Suprapubic skin (tissue), 3 donors: ENCODE results near the gene TMEM250.

ENCODE experiments used
- POLR2A ChIP-seq, 2 donors: fragments of 450-650 bp; IDR thresholded peaks; one replicate each; pipeline ENCODE4 v1.6.1; 2017; ENCODE audit warnings: antibody characterized with exemption in 2 of 2, mild to moderate bottlenecking in 2 of 2, moderate library complexity in 2 of 2
- TF ChIP-seq, protein P1 (sequence below), 2 donors: fragments of 200-600 bp in 1 of 2; fragments of 450-650 bp in 1 of 2; sonication (generic) in 1 of 2; IDR thresholded peaks; one replicate each; pipeline ENCODE4 v1.5.1; 2016 to 2019; ENCODE audit warnings: antibody characterized with exemption in 2 of 2, mild to moderate bottlenecking in 1 of 2, moderate library complexity in 1 of 2

DNA sequence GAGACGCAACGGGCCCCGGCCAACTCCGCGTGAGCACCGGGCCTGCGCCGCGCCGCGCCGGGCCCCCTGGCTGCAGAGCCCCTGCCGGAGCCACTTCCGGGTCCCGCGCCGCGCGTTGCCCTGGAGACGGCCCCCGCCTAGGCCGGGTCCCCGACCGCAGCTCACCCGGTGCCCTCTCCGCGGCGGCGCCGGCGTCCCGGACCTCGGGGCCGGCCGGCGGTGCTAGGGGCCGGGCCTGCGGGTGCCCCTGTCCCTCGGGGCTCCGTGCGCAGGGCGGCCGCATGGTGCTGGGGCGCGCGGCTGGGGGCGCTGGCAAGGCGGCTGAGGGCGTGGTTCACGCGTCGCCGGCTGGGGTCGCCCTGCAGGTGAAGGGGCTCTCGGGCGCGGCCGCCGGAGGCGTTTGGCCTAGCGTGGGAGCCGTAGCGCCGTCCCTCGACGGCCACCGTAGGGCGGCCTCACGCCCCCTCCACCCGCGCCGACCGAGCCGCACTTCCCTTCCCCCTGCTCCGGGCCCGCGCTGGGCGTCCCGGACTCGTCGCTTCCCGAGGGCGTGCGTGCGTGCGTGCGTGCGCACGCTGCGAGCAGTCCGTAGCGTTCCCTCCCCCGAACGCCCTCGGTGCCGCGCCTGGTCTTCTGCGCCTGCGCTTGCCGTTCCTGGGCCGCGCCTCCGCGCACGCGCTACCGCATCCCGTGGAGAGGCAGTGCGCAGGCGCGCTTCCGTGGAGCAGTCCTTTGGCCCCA is at the start of gene TMEM250:
- TF ChIP-seq, protein P1, sequence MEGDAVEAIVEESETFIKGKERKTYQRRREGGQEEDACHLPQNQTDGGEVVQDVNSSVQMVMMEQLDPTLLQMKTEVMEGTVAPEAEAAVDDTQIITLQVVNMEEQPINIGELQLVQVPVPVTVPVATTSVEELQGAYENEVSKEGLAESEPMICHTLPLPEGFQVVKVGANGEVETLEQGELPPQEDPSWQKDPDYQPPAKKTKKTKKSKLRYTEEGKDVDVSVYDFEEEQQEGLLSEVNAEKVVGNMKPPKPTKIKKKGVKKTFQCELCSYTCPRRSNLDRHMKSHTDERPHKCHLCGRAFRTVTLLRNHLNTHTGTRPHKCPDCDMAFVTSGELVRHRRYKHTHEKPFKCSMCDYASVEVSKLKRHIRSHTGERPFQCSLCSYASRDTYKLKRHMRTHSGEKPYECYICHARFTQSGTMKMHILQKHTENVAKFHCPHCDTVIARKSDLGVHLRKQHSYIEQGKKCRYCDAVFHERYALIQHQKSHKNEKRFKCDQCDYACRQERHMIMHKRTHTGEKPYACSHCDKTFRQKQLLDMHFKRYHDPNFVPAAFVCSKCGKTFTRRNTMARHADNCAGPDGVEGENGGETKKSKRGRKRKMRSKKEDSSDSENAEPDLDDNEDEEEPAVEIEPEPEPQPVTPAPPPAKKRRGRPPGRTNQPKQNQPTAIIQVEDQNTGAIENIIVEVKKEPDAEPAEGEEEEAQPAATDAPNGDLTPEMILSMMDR (IDR thresholded peaks at IDR 0.05): no peak
- no peak for TF ChIP-seq POLR2A (IDR thresholded peaks at IDR 0.05)
